SK-MEL-5 (cell line): ENCODE data around the gene ARRDC1. TPM values are rescaled to one million over a fixed set of nuclear protein-coding genes. Genes with fewer than 3 reads are reported as not detected.
A peak's percentile ranks its signal among the peaks of the same experiment; 100 is the strongest.
"Not testable (repeated sequence)": the region's sequence is repeated elsewhere in the genome, so short reads cannot be mapped to it uniquely, and the experiment has no call there.

Source experiments
- DNase-seq: peaks from one replicate; pipeline ENCODE4 v3.0.0-alpha.2; 2016; ENCODE audit warnings: low read depth, low spot score
- in situ Hi-C: cut with HindIII; loops from 2 replicates; pipeline ENCODE4 v1.10.0; 2016; ENCODE audit warnings: low sequenced_read_pairs, high pct_unique_total_duplicates, low pct_unique_long_range_greater_than_20kb
- total RNA-seq: library from RNA; depleted of rRNA; stranded (reverse); fragments of >200 nt; shearing (Covaris generic); gene quantifications from 2 replicates; pipeline ENCODE4 v1.2.3, GENCODE V29; 2014

ARRDC1 gene
- total RNA-seq, 1 experiment from 2014 or later, result 24.4 TPM

GRCh38 chr9:137621131-137621757 is 15.8 kb downstream of the ARRDC1 start:
- in situ Hi-C loops, result no loop called here
- peak; percentile 61 for DNase-seq

- DNase-seq, in situ Hi-C loops: not testable (repeated sequence)
These were observed 16.7 kb downstream of the ARRDC1 start for GRCh38 chr9:137622211-137622610.

GRCh38 chr9:137626464-137626863 is 21.0 kb downstream of the ARRDC1 start:
- in situ Hi-C loops, result no loop called here
- no peak for DNase-seq

GRCh38 chr9:137627406-137627805 is 21.9 kb downstream of the ARRDC1 start:
- in situ Hi-C loops, DNase-seq: not testable (repeated sequence)

GRCh38 chr9:137630126-137630525 is 24.6 kb downstream of the ARRDC1 start:
- DNase-seq, result no peak
- in situ Hi-C loops, result no loop called here

GRCh38 chr9:137630679-137631078 is 25.2 kb downstream of the ARRDC1 start:
- no peak for DNase-seq
- in situ Hi-C loops, result no loop called here

- in situ Hi-C loops, result no loop called here
- DNase-seq, result no peak
These were observed 26.1 kb downstream of the ARRDC1 start for GRCh38 chr9:137631345-137632229.

- in situ Hi-C loops, result no loop called here
- no peak for DNase-seq
These were observed 27.0 kb downstream of the ARRDC1 start for GRCh38 chr9:137632230-137633161.

- DNase-seq, result no peak
- in situ Hi-C loops, result no loop called here
These were observed 28.5 kb downstream of the ARRDC1 start for GRCh38 chr9:137634016-137634415.

GRCh38 chr9:137638680-137639079 is 33.2 kb downstream of the ARRDC1 start:
- in situ Hi-C loops, result no loop called here
- no peak for DNase-seq

GRCh38 chr9:137639303-137640051 is 34.0 kb downstream of the ARRDC1 start:
- no peak for DNase-seq
- in situ Hi-C loops, result no loop called here

- in situ Hi-C loops, result no loop called here
- no peak for DNase-seq
These were observed 35.4 kb downstream of the ARRDC1 start for GRCh38 chr9:137640862-137641261.

GRCh38 chr9:137642118-137642601 is 36.7 kb downstream of the ARRDC1 start:
- in situ Hi-C loops, result no loop called here
- no peak for DNase-seq

- in situ Hi-C loops, result no loop called here
- no peak for DNase-seq
These were observed 37.4 kb downstream of the ARRDC1 start for GRCh38 chr9:137642892-137643291.

GRCh38 chr9:137643921-137644320 is 38.4 kb downstream of the ARRDC1 start:
- in situ Hi-C loops, result no loop called here
- no peak for DNase-seq

- in situ Hi-C loops, result no loop called here
- no peak for DNase-seq
These were observed 39.7 kb downstream of the ARRDC1 start for GRCh38 chr9:137645211-137645610.

- in situ Hi-C loops, result no loop called here
- DNase-seq, result no peak
These were observed 40.9 kb downstream of the ARRDC1 start for GRCh38 chr9:137646341-137646740.
